Neuronal stem cell (in vitro differentiated cells): ENCODE results near the gene MTMR3.

Experiments used
- DNase-seq: peaks from one replicate; pipeline ENCODE4 v3.0.0-alpha.2; 2013; ENCODE audit warnings: low spot score
- H2AFZ ChIP-seq: one replicate; pipeline ENCODE4 v1.6.1; 2013; ENCODE audit warnings: mild to moderate bottlenecking, low read length, inconsistent platforms
- H2AK5ac ChIP-seq: 2 replicates; pipeline ENCODE4 v1.6.1; 2013; ENCODE audit warnings: low read depth, mild to moderate bottlenecking, inconsistent platforms, low read length, moderate library complexity, mixed read lengths
- H2BK120ac ChIP-seq: 2 replicates; pipeline ENCODE4 v1.6.1; 2013; ENCODE audit warnings: low read depth, mild to moderate bottlenecking, inconsistent platforms, low read length, moderate library complexity, mixed read lengths
- H2BK12ac ChIP-seq: one replicate; pipeline ENCODE4 v1.6.1; 2013; ENCODE audit warnings: low read length, inconsistent platforms
- H2BK15ac ChIP-seq: 2 replicates; pipeline ENCODE4 v1.6.1; 2013; ENCODE audit warnings: mild to moderate bottlenecking, low read length, inconsistent platforms, mixed read lengths
- H2BK5ac ChIP-seq: one replicate; pipeline ENCODE4 v1.6.1; 2013; ENCODE audit warnings: inconsistent platforms, mild to moderate bottlenecking, low read length, moderate library complexity
- H3K14ac ChIP-seq: one replicate; pipeline ENCODE4 v1.6.1; 2013; ENCODE audit warnings: low read length, inconsistent platforms
- H3K18ac ChIP-seq: 2 replicates; pipeline ENCODE4 v1.6.1; 2013; ENCODE audit warnings: low read length, inconsistent platforms
- H3K23ac ChIP-seq: 2 replicates; pipeline ENCODE4 v1.6.1; 2013; ENCODE audit warnings: low read depth, mild to moderate bottlenecking, mixed read lengths, low read length, inconsistent platforms; ENCODE audit not compliant: poor library complexity
- H3K27ac ChIP-seq: replicated peaks from 3 replicates; pipeline ENCODE4 v1.5.1; 2013; ENCODE audit warnings: low read length, inconsistent platforms
- H3K27me3 ChIP-seq, 3 experiments: 2 replicates each; pipeline ENCODE4 v1.6.1; 2013; ENCODE audit warnings: low read length in 3 of 3, mild to moderate bottlenecking in 2 of 3, inconsistent platforms in 1 of 3, low read depth in 1 of 3, mixed read lengths in 1 of 3, moderate library complexity in 1 of 3; ENCODE audit not compliant: control insufficient read depth in 3 of 3, insufficient read depth in 3 of 3
- H3K36me3 ChIP-seq, 2 donors: replicated peaks in 1 of 2; 2 replicates each; pipeline ENCODE4 v1.6.1; 2013; ENCODE audit warnings: low read length in 2 of 2; ENCODE audit not compliant: control insufficient read depth in 2 of 2, insufficient read depth in 2 of 2
- H3K4ac ChIP-seq: 2 replicates; pipeline ENCODE4 v1.6.1; 2013; ENCODE audit warnings: inconsistent platforms, mild to moderate bottlenecking, low read length, moderate library complexity
- H3K4me1 ChIP-seq, 2 donors: 1 replicate in 1 of 2; 2 replicates in 1 of 2; pipeline ENCODE4 v1.6.1; 2013; ENCODE audit warnings: low read length in 2 of 2, low read depth in 1 of 2; ENCODE audit not compliant: control insufficient read depth in 2 of 2, insufficient read depth in 1 of 2
- H3K4me2 ChIP-seq: one replicate; pipeline ENCODE4 v1.6.1; 2013; ENCODE audit warnings: mild to moderate bottlenecking, low read length, inconsistent platforms; ENCODE audit not compliant: insufficient read depth, poor library complexity, severe bottlenecking
- H3K4me3 ChIP-seq, 2 donors: 2 replicates each; pipeline ENCODE4 v1.5.1; 2013; ENCODE audit warnings: low read length in 2 of 2, mild to moderate bottlenecking in 2 of 2, inconsistent platforms in 1 of 2, moderate library complexity in 1 of 2
- H3K79me1 ChIP-seq: one replicate; pipeline ENCODE4 v1.6.1; 2013; ENCODE audit warnings: low read depth, mild to moderate bottlenecking, inconsistent platforms, low read length, moderate library complexity
- H3K9ac ChIP-seq: one replicate; pipeline ENCODE4 v1.6.1; 2013; ENCODE audit warnings: mild to moderate bottlenecking, low read depth, low read length, inconsistent platforms; ENCODE audit not compliant: poor library complexity
- H3K9me3 ChIP-seq, 2 donors: replicated peaks in 1 of 2; 2 replicates each; pipeline versions ENCODE3 to v1.6.1; 2013; ENCODE audit warnings: low read length in 2 of 2, mild to moderate bottlenecking in 2 of 2, inconsistent platforms in 1 of 2, low read depth in 1 of 2, mixed read lengths in 1 of 2, moderate library complexity in 1 of 2; ENCODE audit not compliant: control insufficient read depth in 2 of 2, insufficient read depth in 1 of 2
- H4K8ac ChIP-seq: one replicate; pipeline ENCODE4 v1.6.1; 2013; ENCODE audit warnings: low read depth, mild to moderate bottlenecking, inconsistent platforms, low read length, moderate library complexity
- H4K91ac ChIP-seq: one replicate; pipeline ENCODE4 v1.6.1; 2013; ENCODE audit warnings: low read length, low read depth, mild to moderate bottlenecking, inconsistent platforms; ENCODE audit not compliant: poor library complexity
- WGBS, 2 donors: extraction: QIAGEN DNeasy Blood & Tissue Kit; methylation state at CpG; one replicate each; pipeline ENCODE4 v1.1.7; 2013; ENCODE audit warnings: missing lambda C conversion rate in 2 of 2, mixed read lengths in 1 of 2; ENCODE audit not compliant: insufficient read length in 2 of 2, insufficient replicate concordance in 1 of 2; ENCODE audit errors: extremely low coverage in 2 of 2; 5-methylcytosine and 5-hydroxymethylcytosine counted together

The MTMR3 gene

GRCh38 chr22:29872989-29873388 is 10.0 kb upstream of the MTMR3 start:
- no peak overlapping the region for H4K91ac ChIP-seq
- H3K4ac ChIP-seq, result no peak overlapping the region
- no peak overlapping the region for H3K9ac ChIP-seq
- no peak overlapping the region for H3K18ac ChIP-seq
- no peak overlapping the region for H2BK15ac ChIP-seq
- H3K14ac ChIP-seq, result no peak overlapping the region
- H2BK12ac ChIP-seq, result no peak overlapping the region
- H3K4me2 ChIP-seq, result no peak overlapping the region
- H3K9me3 ChIP-seq, result no peaks in the 10 kb centered on the region
- H3K23ac ChIP-seq, result no peak overlapping the region
- H3K79me1 ChIP-seq, result no peaks in the 10 kb centered on the region
- no peak overlapping the region for H2BK120ac ChIP-seq
- no peaks in the 10 kb centered on the region for H3K36me3 ChIP-seq
- WGBS, 2 donors, result no CpG with 5 or more reads among the region's 5 CpGs
- H3K27me3 ChIP-seq, result peaks cover 0 to 27% (median 0%) of the 10 kb centered on the region in 3 experiments
- H2BK5ac ChIP-seq, result no peak overlapping the region
- H4K8ac ChIP-seq, result no peak overlapping the region
- H3K4me1 ChIP-seq, result peaks cover 3 to 5% of the 10 kb centered on the region in 2 donors
- H2AFZ ChIP-seq, result no peak overlapping the region
- no peak for DNase-seq
- no peak overlapping the region for H3K4me3 ChIP-seq
- H3K27ac ChIP-seq, result no peak overlapping the region
- H2AK5ac ChIP-seq, result no peak overlapping the region

GRCh38 chr22:29873943-29874342 is 9.0 kb upstream of the MTMR3 start:
- Histone ChIP-seq H3K18ac (no peak overlapping the region), H3K4me1 (peaks cover 3 to 5% of the 10 kb centered on the region in 2 donors), H3K14ac (no peak overlapping the region), H3K4ac (no peak overlapping the region), H3K9ac (no peak overlapping the region), H3K23ac (no peak overlapping the region), H3K4me2 (no peak overlapping the region), H3K27ac (no peak overlapping the region), H2BK120ac (no peak overlapping the region), H3K36me3 (no peaks in the 10 kb centered on the region), H3K79me1 (no peaks in the 10 kb centered on the region), H4K8ac (no peak overlapping the region), H2AK5ac (no peak overlapping the region), H4K91ac (no peak overlapping the region), H2AFZ (no peak overlapping the region), H2BK12ac (no peak overlapping the region), H2BK15ac (no peak overlapping the region), H3K27me3 (peaks cover 0 to 29% (median 0%) of the 10 kb centered on the region in 3 experiments), H3K9me3 (no peaks in the 10 kb centered on the region), H2BK5ac (no peak overlapping the region), H3K4me3 (no peak overlapping the region)
- no CpG with 5 or more reads among the region's 2 CpGs for WGBS, 2 donors
- no peak for DNase-seq

DNA sequence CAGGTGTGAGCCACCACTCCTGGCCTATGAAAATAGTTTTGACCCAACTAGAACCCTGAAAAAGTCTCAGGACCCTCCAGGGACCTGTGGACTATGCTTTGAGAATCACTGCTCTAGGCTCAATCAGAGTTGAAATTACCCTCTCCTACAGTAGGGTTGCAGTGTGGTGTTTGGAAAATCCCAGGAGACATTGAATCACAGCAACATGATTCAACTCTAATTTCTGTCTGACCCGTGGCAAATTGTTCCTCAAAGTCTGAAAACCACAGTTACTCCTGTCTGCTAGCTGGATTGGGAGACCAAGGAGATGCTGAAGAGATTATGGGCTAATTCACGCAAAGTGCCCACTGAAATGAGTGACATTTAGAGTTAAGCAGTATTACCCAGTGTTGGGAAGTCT is 5.4 kb upstream of the MTMR3 start:
- DNase-seq, result no peak
- Histone ChIP-seq H4K8ac (no peak overlapping the region), H2AFZ (peak overlapping the region; percentile 21), H3K36me3 (no peaks in the 10 kb centered on the region), H3K4me2 (no peak overlapping the region), H3K27me3 (peaks cover 0 to 21% (median 0%) of the 10 kb centered on the region in 3 experiments), H3K14ac (no peak overlapping the region), H2BK12ac (no peak overlapping the region), H3K4me3 (no peak overlapping the region), H2BK5ac (no peak overlapping the region), H2AK5ac (no peak overlapping the region), H3K9me3 (peaks cover 0 to 2% of the 10 kb centered on the region in 2 donors), H3K79me1 (no peaks in the 10 kb centered on the region), H2BK15ac (no peak overlapping the region), H4K91ac (no peak overlapping the region), H3K4me1 (no peaks in the 10 kb centered on the region), H3K27ac (no peak overlapping the region), H3K4ac (no peak overlapping the region), H3K9ac (no peak overlapping the region), H2BK120ac (no peak overlapping the region), H3K18ac (no peak overlapping the region), H3K23ac (no peak overlapping the region)
- WGBS, 2 donors, result no CpG with 5 or more reads among the region's 2 CpGs

- no peak overlapping the region for H4K91ac ChIP-seq
- peak overlapping the region in 1 of 2 donors; percentile 46 for H3K4me3 ChIP-seq
- H2BK120ac ChIP-seq, result no peak overlapping the region
- no peak overlapping the region for H4K8ac ChIP-seq
- no peak overlapping the region for H2BK5ac ChIP-seq
- H2AFZ ChIP-seq, result no peak overlapping the region
- peaks cover 0 to 2% of the 10 kb centered on the region in 2 donors for H3K9me3 ChIP-seq
- no peak for DNase-seq
- H3K79me1 ChIP-seq, result peaks cover 4% of the 10 kb centered on the region
- H3K4me1 ChIP-seq, result no peaks in the 10 kb centered on the region
- no peaks in the 10 kb centered on the region for H3K36me3 ChIP-seq
- no peak overlapping the region for H3K27ac ChIP-seq
- no peak overlapping the region for H3K14ac ChIP-seq
- H3K18ac ChIP-seq, result no peak overlapping the region
- no peak overlapping the region for H3K9ac ChIP-seq
- H2AK5ac ChIP-seq, result no peak overlapping the region
- no peak overlapping the region for H2BK15ac ChIP-seq
- no peak overlapping the region for H3K4me2 ChIP-seq
- H3K27me3 ChIP-seq, result peaks cover 0 to 12% (median 0%) of the 10 kb centered on the region in 3 experiments
- no peak overlapping the region for H3K23ac ChIP-seq
- no CpG with 5 or more reads among the region's 5 CpGs for WGBS, 2 donors
- no peak overlapping the region for H3K4ac ChIP-seq
- H2BK12ac ChIP-seq, result no peak overlapping the region
These were observed 3.2 kb upstream of the MTMR3 start for GRCh38 chr22:29879753-29880152.
